CD4-positive, alpha-beta memory T cell (primary cell): ENCODE measurements around the gene FAM193A. TPM values are rescaled to one million over a fixed set of nuclear protein-coding genes. Genes with fewer than 3 reads are reported as not detected.
"Not testable (repeated sequence)": the region's sequence is repeated elsewhere in the genome, so short reads cannot be mapped to it uniquely, and the experiment has no call there.

Experiments used
- CTCF ChIA-PET: fragments of 350-600 bp; sonication (Branson Sonifier 250); formaldehyde crosslinking; loops from one replicate; lab custom pipeline; 2021; ENCODE audit warnings: inconsistent platforms; ENCODE audit not compliant: partially characterized antibody; lab: Charles Lee
- POLR2A ChIA-PET: fragments of 350-600 bp; sonication (Branson Sonifier 250); formaldehyde crosslinking; loops from one replicate; lab custom pipeline; 2021; ENCODE audit not compliant: partially characterized antibody; lab: Charles Lee
- DNase-seq, 5 donors: peaks; one replicate each; pipeline versions ENCODE4 v3.0.0 to v3.0.0-alpha.2; 2020 to 2022; ENCODE audit warnings: mixed read lengths in 1 of 5
- H3K27ac ChIP-seq: one replicate; pipeline ENCODE4 v1.7.0; 2013; ENCODE audit warnings: low read depth, low read length
- H3K27me3 ChIP-seq: 2 replicates; pipeline ENCODE4 v1.7.0; 2013; ENCODE audit warnings: mild to moderate bottlenecking, low read length, moderate library complexity; ENCODE audit not compliant: insufficient read depth
- H3K36me3 ChIP-seq: 2 replicates; pipeline ENCODE4 v1.7.0; 2013; ENCODE audit warnings: mild to moderate bottlenecking, low read length, moderate library complexity; ENCODE audit not compliant: insufficient read depth
- H3K4me1 ChIP-seq: 2 replicates; pipeline ENCODE4 v1.7.0; 2013; ENCODE audit warnings: mild to moderate bottlenecking, low read length, moderate library complexity; ENCODE audit not compliant: insufficient read depth
- H3K4me3 ChIP-seq, 2 donors: one replicate each; pipeline ENCODE4 v1.7.0; 2013; ENCODE audit warnings: low read length in 2 of 2, mild to moderate bottlenecking in 1 of 2
- H3K9me3 ChIP-seq, 2 donors: one replicate each; pipeline ENCODE4 v1.7.0; 2013; ENCODE audit warnings: low read length in 2 of 2, control low read depth in 1 of 2; ENCODE audit not compliant: control insufficient read depth in 1 of 2
- H3K27ac Mint-ChIP-seq, 7 donors: one replicate each; pipeline ENCODE4 v1.8.0; 2020 to 2021; ENCODE audit warnings: mixed read lengths in 7 of 7, mild to moderate bottlenecking in 6 of 7, inconsistent platforms in 3 of 7, moderate library complexity in 3 of 7
- H3K27me3 Mint-ChIP-seq, 2 donors: one replicate each; pipeline ENCODE4 v1.8.0; 2020 to 2021; ENCODE audit warnings: mixed read lengths in 2 of 2
- H3K36me3 Mint-ChIP-seq, 2 donors: one replicate each; pipeline ENCODE4 v1.8.0; 2020 to 2021; ENCODE audit warnings: mixed read lengths in 2 of 2, inconsistent platforms in 1 of 2, mild to moderate bottlenecking in 1 of 2
- H3K4me1 Mint-ChIP-seq, 4 donors: one replicate each; pipeline ENCODE4 v1.8.0; 2020 to 2021; ENCODE audit warnings: mixed read lengths in 4 of 4, mild to moderate bottlenecking in 1 of 4
- H3K4me3 Mint-ChIP-seq, 8 donors: one replicate each; pipeline ENCODE4 v1.8.0; 2020 to 2021; ENCODE audit warnings: mixed read lengths in 8 of 8, mild to moderate bottlenecking in 7 of 8, moderate library complexity in 6 of 8, inconsistent platforms in 3 of 8
- H3K9me3 Mint-ChIP-seq, 8 donors: one replicate each; pipeline ENCODE4 v1.8.0; 2020 to 2021; ENCODE audit warnings: mixed read lengths in 8 of 8, mild to moderate bottlenecking in 5 of 8, inconsistent platforms in 3 of 8, moderate library complexity in 1 of 8
- intact Hi-C: fragments of 100-400 bp; cut with micrococcal nuclease; formaldehyde crosslinking; loops from one replicate; pipeline ENCODE4 v1.15.1; 2023
- polyA plus RNA-seq, 2 donors: library from polyadenylated mRNA; unstranded; fragments of 300-500 nt; fragmentation: Illumina TruSeq; gene quantifications; one replicate each; pipeline ENCODE4 v1.2.3, GENCODE V29; 2021
- total RNA-seq, 2 experiments: library from RNA; stranded (reverse); gene quantifications; one replicate each; pipeline ENCODE4 v1.2.3, GENCODE V29; 2021

FAM193A gene
- total and polyA plus RNA-seq, 4 experiments from 2014 or later = 0.16 to 47.8 (median 26.1) TPM

- Mint-ChIP-seq H3K27ac (peak overlapping the region in 4 of 7 donors; percentile 14 to 72 (median 62)), H3K9me3 (no peaks in the 10 kb centered on the region), H3K36me3 (peaks cover 19 to 32% of the 10 kb centered on the region in 2 donors), H3K27me3 (no peaks in the 10 kb centered on the region), H3K4me1 (peaks cover 5 to 22% (median 13%) of the 10 kb centered on the region in 4 donors), H3K4me3 (no peak overlapping the region)
- Histone ChIP-seq H3K27me3 (no peaks in the 10 kb centered on the region), H3K27ac (no peak overlapping the region), H3K9me3 (no peaks in the 10 kb centered on the region), H3K4me3 (no peak overlapping the region), H3K4me1 (peaks cover 13% of the 10 kb centered on the region), H3K36me3 (peaks cover 32% of the 10 kb centered on the region)
- DNase-seq = no peak
- ChIA-PET POLR2A (no interaction called here), CTCF (interaction anchor here (1.2 to 1.5 kb wide), 2 partner anchors 9 to 232 kb away, joined by 3 read pairs; no protein-coding TSS in a partner anchor)
- intact Hi-C loops = no loop called here
Measured at GRCh38 chr4:2722033-2722432, 185.6 kb downstream of the FAM193A start.

DNA sequence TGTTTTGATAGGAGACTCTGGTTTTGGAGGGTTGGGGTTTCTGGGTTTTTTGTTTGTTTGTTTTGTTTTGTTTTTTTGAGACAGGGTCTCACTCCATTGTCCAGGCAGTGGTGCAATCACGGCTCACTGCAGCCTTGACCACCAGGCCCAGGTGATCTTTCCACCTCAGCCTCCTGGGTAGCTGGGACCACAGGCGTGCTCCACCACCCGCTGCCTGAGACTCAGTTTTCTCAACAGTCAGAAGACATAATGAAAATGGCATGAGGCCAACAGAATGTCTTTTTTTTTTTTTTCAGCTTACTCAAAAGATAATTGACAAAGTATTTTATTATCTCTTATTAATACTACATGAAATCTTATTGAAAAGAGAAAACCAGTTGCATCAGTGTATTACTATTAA, 187.3 kb downstream of the FAM193A start:
- H3K4me3 ChIP-seq = no peak overlapping the region
- H3K4me1 ChIP-seq = peaks cover 13% of the 10 kb centered on the region
- ChIA-PET CTCF (interaction anchor here (1.2 kb wide), 1 partner anchor 10 kb away, joined by 4 read pairs; no protein-coding TSS in a partner anchor), POLR2A (interaction anchor here (0.6 kb wide), 2 partner anchors 12 to 262 kb away, joined by 3 read pairs; no protein-coding TSS in a partner anchor)
- Mint-ChIP-seq H3K4me1 (peaks cover 5 to 22% (median 13%) of the 10 kb centered on the region in 4 donors), H3K27me3 (no peaks in the 10 kb centered on the region), H3K36me3 (peaks cover 14 to 24% of the 10 kb centered on the region in 2 donors), H3K4me3 (no peak overlapping the region), H3K27ac (peak overlapping the region in 5 of 7 donors; percentile 7 to 92 (median 76)), H3K9me3 (no peaks in the 10 kb centered on the region)
- no peak overlapping the region for H3K27ac ChIP-seq
- peaks cover 26% of the 10 kb centered on the region for H3K36me3 ChIP-seq
- H3K27me3 ChIP-seq = no peaks in the 10 kb centered on the region
- H3K9me3 ChIP-seq = no peaks in the 10 kb centered on the region
- DNase-seq = no peak
- intact Hi-C loops = no loop called here

GRCh38 chr4:2725380-2725779, 188.9 kb downstream of the FAM193A start:
- intact Hi-C loops = no loop called here
- H3K4me1 Mint-ChIP-seq = peaks cover 5 to 22% (median 13%) of the 10 kb centered on the region in 4 donors
- peaks cover 13% of the 10 kb centered on the region for H3K4me1 ChIP-seq
- H3K4me3 Mint-ChIP-seq = no peak overlapping the region
- peaks cover 14 to 18% of the 10 kb centered on the region in 2 donors for H3K36me3 Mint-ChIP-seq
- no peaks in the 10 kb centered on the region for H3K27me3 Mint-ChIP-seq
- H3K9me3 ChIP-seq = no peaks in the 10 kb centered on the region
- H3K36me3 ChIP-seq = peaks cover 23% of the 10 kb centered on the region
- H3K27ac Mint-ChIP-seq = no peak overlapping the region
- ChIA-PET POLR2A (no interaction called here), CTCF (interaction anchor here (0.6 to 1.5 kb wide), 3 partner anchors 9 to 549 kb away, joined by 3 to 5 read pairs (median 3); no protein-coding TSS in a partner anchor)
- no peak for DNase-seq
- no peak overlapping the region for H3K4me3 ChIP-seq
- H3K27me3 ChIP-seq = no peaks in the 10 kb centered on the region
- H3K9me3 Mint-ChIP-seq = no peaks in the 10 kb centered on the region
- H3K27ac ChIP-seq = no peak overlapping the region

DNA sequence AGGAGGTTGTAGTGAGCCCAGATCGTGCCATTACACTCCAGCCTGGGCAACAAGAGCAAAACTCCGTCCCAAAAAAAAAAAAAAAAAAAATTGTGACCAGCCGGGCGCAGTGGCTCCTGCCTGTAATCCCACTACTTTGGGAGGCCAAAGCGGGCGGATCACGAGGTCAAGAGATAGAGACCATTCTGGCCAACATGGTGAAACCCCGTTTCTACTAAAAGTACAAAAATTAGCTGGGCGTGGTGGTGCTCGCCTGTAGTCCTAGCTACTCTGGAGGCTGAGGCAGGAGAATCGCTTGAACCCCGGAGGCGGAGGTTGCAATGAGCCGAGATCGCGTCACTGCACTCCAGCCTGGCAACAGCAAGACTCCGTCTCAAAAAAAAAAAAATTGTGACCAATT, 190.4 kb downstream of the FAM193A start:
- CTCF ChIA-PET = interaction anchor here (1.0 kb wide), 1 partner anchor 18 kb away, joined by 3 read pairs; no protein-coding TSS in a partner anchor

DNA sequence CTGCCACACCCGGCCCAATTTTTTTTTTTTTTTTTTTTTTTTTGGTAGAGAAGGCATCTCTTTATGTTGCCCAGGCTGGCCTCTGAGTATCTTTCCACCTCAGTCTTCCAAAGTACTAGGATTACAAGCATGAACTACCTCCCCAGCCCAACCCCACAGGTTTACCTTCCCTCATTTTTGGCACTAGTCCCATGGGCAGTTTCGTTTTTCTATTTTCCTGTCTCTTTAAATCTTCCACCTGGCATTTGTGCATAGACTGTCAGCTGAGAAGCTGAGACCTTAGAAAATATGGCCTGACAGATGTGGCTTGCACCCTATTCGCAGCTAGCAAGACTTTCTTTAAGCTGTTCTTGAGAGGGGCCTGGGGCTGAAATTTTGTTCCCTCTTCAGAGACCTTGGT, 191.8 kb downstream of the FAM193A start:
- CTCF ChIA-PET = interaction anchor here (1.5 kb wide), 1 partner anchor 208 kb away, joined by 3 read pairs; no protein-coding TSS in a partner anchor
- Histone ChIP-seq H3K27me3 (no peaks in the 10 kb centered on the region), H3K36me3 (peaks cover 22% of the 10 kb centered on the region), H3K27ac (no peak overlapping the region), H3K4me3 (no peak overlapping the region), H3K9me3 (no peaks in the 10 kb centered on the region), H3K4me1 (peaks cover 13% of the 10 kb centered on the region)
- no peak for DNase-seq
- Mint-ChIP-seq H3K9me3 (no peaks in the 10 kb centered on the region), H3K27me3 (no peaks in the 10 kb centered on the region), H3K36me3 (peaks cover 16 to 25% of the 10 kb centered on the region in 2 donors), H3K4me3 (no peak overlapping the region), H3K27ac (no peak overlapping the region), H3K4me1 (peaks cover 2 to 11% (median 10%) of the 10 kb centered on the region in 4 donors)
- intact Hi-C loops = no loop called here
- POLR2A ChIA-PET = no interaction called here

More for the DNA sequence above, 190.4 kb downstream of the FAM193A start:
- Histone ChIP-seq H3K4me1 (peaks cover 13% of the 10 kb centered on the region), H3K36me3 (peaks cover 16% of the 10 kb centered on the region)
- H3K27ac ChIP-seq, H3K9me3 ChIP-seq, H3K4me3 ChIP-seq, intact Hi-C loops, H3K27me3 ChIP-seq, H3K9me3 Mint-ChIP-seq, DNase-seq, H3K4me3 Mint-ChIP-seq, H3K27me3 Mint-ChIP-seq, POLR2A ChIA-PET: not testable (repeated sequence)
- Mint-ChIP-seq H3K4me1 (peaks cover 5 to 19% (median 12%) of the 10 kb centered on the region in 4 donors), H3K36me3 (peaks cover 10 to 18% of the 10 kb centered on the region in 2 donors), H3K27ac (peak overlapping the region in 1 of 7 donors; percentile 15)

DNA sequence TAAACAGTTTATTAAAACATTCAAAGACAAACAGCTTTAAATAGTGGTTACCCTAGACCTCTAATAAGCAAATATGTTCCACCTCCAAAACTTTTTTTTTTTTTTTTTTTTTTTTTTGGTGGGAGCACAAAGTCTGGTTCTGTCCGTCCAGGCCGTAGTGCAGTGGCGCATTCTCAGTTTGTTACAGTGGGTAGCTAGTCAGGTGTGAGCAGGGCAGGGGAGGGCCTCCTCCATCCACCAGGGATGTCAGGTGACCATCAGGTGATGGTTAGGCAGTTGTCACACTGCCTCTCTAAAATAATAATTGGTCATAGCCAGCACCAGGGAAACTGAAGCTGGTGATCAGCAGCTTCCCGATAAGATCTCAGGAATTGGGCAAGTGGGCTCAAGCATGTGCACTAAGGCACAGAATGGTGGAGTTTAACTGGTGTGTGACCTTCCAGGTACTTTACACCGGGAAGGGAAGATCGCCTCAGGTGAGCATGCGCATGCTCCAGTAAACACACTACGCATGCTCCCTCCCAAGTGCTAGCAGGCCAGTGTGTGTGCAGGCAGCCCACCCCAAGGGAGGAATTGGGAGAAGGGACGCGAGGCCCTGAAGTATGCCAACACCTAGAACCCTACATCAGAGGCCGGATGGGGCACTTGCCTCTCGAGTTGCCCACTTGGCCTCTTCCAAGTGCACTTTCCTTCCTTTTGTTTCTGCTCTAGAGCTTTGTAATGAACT, 192.5 kb downstream of the FAM193A start:
- Mint-ChIP-seq H3K9me3 (no peaks in the 10 kb centered on the region), H3K27ac (peak overlapping the region in 2 of 7 donors; percentile 17 to 60), H3K4me3 (no peak overlapping the region), H3K27me3 (no peaks in the 10 kb centered on the region), H3K4me1 (peaks cover 2 to 7% (median 6%) of the 10 kb centered on the region in 4 donors), H3K36me3 (peaks cover 16 to 29% of the 10 kb centered on the region in 2 donors)
- peaks cover 7% of the 10 kb centered on the region for H3K4me1 ChIP-seq
- no peak overlapping the region for H3K27ac ChIP-seq
- DNase-seq = no peak
- ChIA-PET POLR2A (no interaction called here), CTCF (interaction anchor here (1.5 kb wide), 1 partner anchor 207 kb away, joined by 3 read pairs; no protein-coding TSS in a partner anchor)
- H3K36me3 ChIP-seq = peaks cover 28% of the 10 kb centered on the region
- H3K9me3 ChIP-seq = no peaks in the 10 kb centered on the region
- no peaks in the 10 kb centered on the region for H3K27me3 ChIP-seq
- intact Hi-C loops = no loop called here
- no peak overlapping the region for H3K4me3 ChIP-seq

DNA sequence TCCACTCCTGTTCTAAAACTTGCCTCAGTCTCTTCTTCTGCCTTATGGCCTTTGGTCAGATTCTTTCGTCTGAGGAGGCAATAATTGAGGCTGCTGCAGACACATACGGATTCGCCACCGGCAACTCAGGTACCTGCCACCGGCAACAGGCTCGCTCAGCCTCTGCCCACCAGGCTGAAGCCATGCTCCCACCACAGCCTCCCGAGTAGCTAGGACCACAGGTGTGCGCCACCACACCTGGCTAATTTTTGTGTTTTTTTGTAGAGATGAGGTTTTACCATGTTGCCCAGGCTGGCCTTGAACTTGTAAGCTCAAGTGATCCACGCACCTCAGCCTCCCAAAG, 193.1 kb downstream of the FAM193A start:
- intact Hi-C loops = no loop called here
- Histone ChIP-seq H3K27me3 (no peaks in the 10 kb centered on the region), H3K4me1 (peaks cover 2% of the 10 kb centered on the region), H3K27ac (no peak overlapping the region), H3K36me3 (peaks cover 30% of the 10 kb centered on the region), H3K4me3 (no peak overlapping the region), H3K9me3 (no peaks in the 10 kb centered on the region)
- no peak overlapping the region for H3K4me3 Mint-ChIP-seq
- H3K9me3 Mint-ChIP-seq = peaks cover 0 to 1% (median 0%) of the 10 kb centered on the region in 8 donors
- peaks cover 0 to 2% (median 1%) of the 10 kb centered on the region in 4 donors for H3K4me1 Mint-ChIP-seq
- H3K27me3 Mint-ChIP-seq = no peaks in the 10 kb centered on the region
- peak overlapping the region in 1 of 7 donors; percentile 17 for H3K27ac Mint-ChIP-seq
- peaks cover 16 to 29% of the 10 kb centered on the region in 2 donors for H3K36me3 Mint-ChIP-seq
- POLR2A ChIA-PET = no interaction called here
- DNase-seq = no peak
- CTCF ChIA-PET = no interaction called here
